Adrenal gland (tissue), 5 donors: ENCODE data around the gene ENDOV.
"Not testable (repeated sequence)": the region's sequence is repeated elsewhere in the genome, so short reads cannot be mapped to it uniquely, and the experiment has no call there.

ENCODE experiments used
- POLR2A ChIP-seq, 2 donors: fragments of 450-650 bp; IDR thresholded peaks; one replicate each; pipeline ENCODE4 v1.6.1; 2017; ENCODE audit warnings: antibody characterized with exemption in 2 of 2, mild to moderate bottlenecking in 2 of 2, moderate library complexity in 1 of 2
- TF ChIP-seq, protein P1 (sequence below), 6 experiments: fragments of 450-650 bp in 4 of 6; fragments of 200-600 bp in 2 of 6; sonication (generic) in 1 of 6; IDR thresholded peaks; 1 replicate in 5 of 6; 2 replicates in 1 of 6; pipeline versions ENCODE4 v1.5.1 to v1.8.0; 2016 to 2021; ENCODE audit warnings: antibody characterized with exemption in 6 of 6, mild to moderate bottlenecking in 2 of 6, moderate library complexity in 1 of 6
- donor health status: DM: no; HTN: no; CAD: no.

DNA sequence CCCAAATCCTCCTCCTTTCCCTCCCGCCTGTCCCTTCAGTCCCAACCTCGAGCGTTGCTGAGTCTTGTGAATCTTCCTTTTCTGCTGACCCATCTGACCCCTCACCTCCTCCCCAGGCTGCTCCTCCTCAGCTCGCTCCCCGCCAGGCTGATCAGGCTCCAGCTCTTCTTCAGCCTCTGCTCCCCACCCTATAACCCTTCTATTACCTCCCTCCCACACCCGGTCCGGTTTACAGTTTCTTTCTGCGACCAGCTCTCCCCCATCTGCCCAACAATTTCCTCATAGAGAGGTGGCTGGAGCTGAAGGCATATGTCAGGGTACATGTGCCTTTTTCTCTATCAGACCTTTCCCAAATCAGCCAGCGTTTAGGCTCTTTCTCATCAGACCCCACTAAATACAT lies 13.9 kb upstream of the ENDOV start:
- TF ChIP-seq, protein P1, sequence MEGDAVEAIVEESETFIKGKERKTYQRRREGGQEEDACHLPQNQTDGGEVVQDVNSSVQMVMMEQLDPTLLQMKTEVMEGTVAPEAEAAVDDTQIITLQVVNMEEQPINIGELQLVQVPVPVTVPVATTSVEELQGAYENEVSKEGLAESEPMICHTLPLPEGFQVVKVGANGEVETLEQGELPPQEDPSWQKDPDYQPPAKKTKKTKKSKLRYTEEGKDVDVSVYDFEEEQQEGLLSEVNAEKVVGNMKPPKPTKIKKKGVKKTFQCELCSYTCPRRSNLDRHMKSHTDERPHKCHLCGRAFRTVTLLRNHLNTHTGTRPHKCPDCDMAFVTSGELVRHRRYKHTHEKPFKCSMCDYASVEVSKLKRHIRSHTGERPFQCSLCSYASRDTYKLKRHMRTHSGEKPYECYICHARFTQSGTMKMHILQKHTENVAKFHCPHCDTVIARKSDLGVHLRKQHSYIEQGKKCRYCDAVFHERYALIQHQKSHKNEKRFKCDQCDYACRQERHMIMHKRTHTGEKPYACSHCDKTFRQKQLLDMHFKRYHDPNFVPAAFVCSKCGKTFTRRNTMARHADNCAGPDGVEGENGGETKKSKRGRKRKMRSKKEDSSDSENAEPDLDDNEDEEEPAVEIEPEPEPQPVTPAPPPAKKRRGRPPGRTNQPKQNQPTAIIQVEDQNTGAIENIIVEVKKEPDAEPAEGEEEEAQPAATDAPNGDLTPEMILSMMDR (IDR thresholded peaks at IDR 0.05), result not testable (repeated sequence)
- not testable (repeated sequence) for TF ChIP-seq POLR2A (IDR thresholded peaks at IDR 0.05)
